GM18861 (cell line): ENCODE measurements around the gene PTCH2.
A peak's percentile ranks its signal among the peaks of the same experiment; 100 is the strongest.

Experiments
- ATAC-seq: cut with Tn5 transposase; IDR thresholded peaks from one replicate; pipeline ENCODE4 v1.9.1; 2021; ENCODE audit not compliant: unreplicated experiment

PTCH2 gene

DNA sequence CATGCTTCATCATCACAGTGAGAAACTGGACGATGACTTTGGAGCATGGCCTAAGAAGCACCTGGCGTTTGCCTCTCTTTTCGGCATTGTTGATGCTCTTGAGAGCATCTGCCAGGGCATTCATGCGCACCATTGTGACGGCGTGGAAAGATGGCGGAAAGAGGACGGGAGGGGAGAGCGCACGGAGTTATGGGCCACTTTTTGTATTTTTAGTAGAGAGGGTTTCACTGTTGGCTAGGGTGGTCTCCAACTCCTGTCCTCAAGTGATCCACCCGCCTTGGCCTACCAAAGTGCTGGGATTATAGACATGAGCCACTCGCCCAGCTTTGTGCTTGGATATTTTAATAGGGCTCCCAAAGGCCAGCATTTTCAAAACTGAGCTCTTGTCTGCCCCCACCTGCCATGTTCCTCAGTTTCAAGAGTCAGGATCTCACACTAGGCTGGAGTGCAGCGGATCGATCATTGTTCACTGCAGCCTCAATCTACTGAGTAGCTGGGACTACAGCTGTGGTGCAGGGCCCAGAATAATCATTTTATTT, 62.4 kb downstream of the PTCH2 start:
- no peak for ATAC-seq

DNA sequence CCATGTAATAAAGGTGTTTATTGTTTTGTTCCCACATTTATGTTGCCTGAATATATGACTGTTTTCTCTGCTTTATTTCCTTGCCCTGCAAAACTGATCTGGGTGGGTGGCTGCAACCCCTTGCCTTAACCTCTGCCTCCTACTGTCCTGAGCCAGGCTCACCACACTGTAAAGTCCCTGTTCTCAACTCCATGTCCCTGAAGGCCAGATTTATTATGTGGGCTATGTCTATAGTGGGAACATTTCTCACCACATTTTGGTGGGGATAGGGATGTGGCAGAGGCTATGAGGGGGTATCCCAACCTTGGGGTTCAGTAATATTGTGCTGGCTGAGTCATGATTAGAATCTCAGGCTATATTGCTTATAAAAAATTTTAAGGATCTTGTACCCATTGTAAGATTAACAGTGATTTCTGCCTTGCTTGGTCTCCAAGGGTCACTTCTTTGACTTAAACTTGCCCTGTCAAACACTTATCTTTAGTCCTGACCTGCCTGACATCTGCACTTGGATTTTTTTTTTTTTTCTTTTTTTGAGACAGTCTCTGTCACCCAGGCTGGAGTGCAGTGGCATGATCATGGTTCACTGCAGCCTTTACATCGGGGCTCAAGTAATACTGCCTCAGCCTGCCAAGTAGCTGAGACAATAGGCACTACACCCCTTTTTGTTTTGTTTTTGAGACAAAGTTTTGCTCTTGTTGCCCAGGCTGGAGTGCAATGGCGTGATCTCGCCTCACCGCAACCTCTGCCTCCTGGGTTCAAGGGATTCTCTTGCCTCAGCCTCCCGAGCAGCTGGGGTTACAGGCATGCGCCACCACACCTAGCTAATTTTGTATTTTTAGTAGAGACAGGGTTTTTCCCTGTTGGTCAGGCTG, 64.1 kb downstream of the PTCH2 start:
- ATAC-seq: no peak

- no peak for ATAC-seq
Measured at GRCh38 chr1:44777969-44778635, 65.0 kb downstream of the PTCH2 start.

- no peak for ATAC-seq
Measured at GRCh38 chr1:44777547-44777946, 65.5 kb downstream of the PTCH2 start.

GRCh38 chr1:44776730-44777068, 66.4 kb downstream of the PTCH2 start:
- no peak for ATAC-seq

GRCh38 chr1:44775930-44776729, 66.9 kb downstream of the PTCH2 start:
- ATAC-seq: no peak

DNA sequence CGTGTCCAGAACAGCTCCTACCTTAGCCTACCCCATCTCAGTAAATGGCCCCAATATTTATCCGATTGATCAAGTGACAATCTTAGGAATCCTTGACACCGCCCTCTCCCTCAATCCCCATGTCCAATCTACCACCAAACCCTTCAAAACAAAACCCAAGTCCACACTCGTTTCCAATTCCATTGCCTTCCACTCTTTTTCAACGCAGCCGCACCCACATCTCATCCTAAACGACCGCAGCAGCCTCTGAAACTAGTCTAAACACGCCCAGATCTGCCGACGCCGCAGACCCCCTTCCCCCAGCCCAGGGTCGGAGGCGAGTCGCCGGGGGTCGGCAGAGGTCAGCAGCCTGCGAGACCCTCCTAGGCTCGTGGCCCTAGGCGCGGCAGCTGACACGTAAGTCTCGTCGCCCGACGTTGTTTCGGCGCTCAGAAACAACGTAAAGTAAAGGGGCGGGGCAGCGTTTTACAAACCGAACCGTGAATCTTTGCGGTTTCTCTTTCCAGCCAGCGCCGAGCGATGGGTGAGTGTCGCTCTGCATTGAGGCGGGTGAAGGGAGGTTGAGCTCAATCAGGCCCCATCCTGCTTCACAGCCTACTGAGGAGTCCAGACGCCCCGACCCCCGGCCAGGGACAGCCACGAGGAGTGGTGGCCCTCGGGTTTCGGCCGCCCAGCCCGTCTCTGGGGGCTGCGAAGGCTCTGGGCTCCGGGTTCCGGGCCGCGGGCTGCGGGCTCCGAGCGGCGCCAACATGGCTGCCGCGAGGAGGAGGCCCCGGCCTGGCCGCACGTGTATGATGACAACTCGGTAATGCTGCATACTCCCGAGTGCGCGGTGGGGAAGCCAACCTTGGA, 67.7 kb downstream of the PTCH2 start, which contains the start of gene RPS8:
Gene RPS8, plus strand, starts transcription at position 463 of the 852 bp plus-strand sequence. Its CDS starts 57 bp downstream, at position 520.
- peak; percentile 69 for ATAC-seq
